HEK293T (cell line): ENCODE measurements around the gene EHMT2.
"Not testable (repeated sequence)": the region's sequence is repeated elsewhere in the genome, so short reads cannot be mapped to it uniquely, and the experiment has no call there.

Experiments
- CTCF ChIA-PET: fragments of 350-600 bp; formaldehyde crosslinking; extraction: SDS; loops from one replicate; lab custom pipeline; 2021; ENCODE audit warnings: antibody characterized with exemption, inconsistent platforms; lab: Yijun Ruan, JAX
- POLR2A ChIA-PET: fragments of 350-600 bp; formaldehyde crosslinking; extraction: SDS; loops from one replicate; lab custom pipeline; 2020; ENCODE audit warnings: antibody characterized with exemption, inconsistent platforms; lab: Yijun Ruan, JAX
- DNase-seq: peaks from one replicate; pipeline ENCODE4 v3.0.0; 2012; ENCODE audit warnings: mixed read lengths; ENCODE audit errors: extremely low spot score
- ARNT ChIP-seq: fragments of 450-650 bp; IDR thresholded peaks from 2 replicates; pipeline ENCODE4 v1.6.1; 2017; ENCODE audit warnings: mild to moderate bottlenecking
- BHLHE40 ChIP-seq: fragments of 450-650 bp; IDR thresholded peaks from 2 replicates; pipeline ENCODE4 v1.6.1; 2016; ENCODE audit warnings: mild to moderate bottlenecking, moderate library complexity, borderline replicate concordance
- CTBP1 ChIP-seq: fragments of 450-650 bp; IDR thresholded peaks from 2 replicates; pipeline ENCODE4 v1.6.1; 2016; ENCODE audit warnings: borderline replicate concordance
- ELF4 ChIP-seq: fragments of 450-650 bp; IDR thresholded peaks from 2 replicates; pipeline ENCODE4 v1.6.1; 2017; ENCODE audit warnings: antibody characterized with exemption
- FOXA1 ChIP-seq: fragments of 450-650 bp; IDR thresholded peaks from 2 replicates; pipeline ENCODE4 v1.6.1; 2016; ENCODE audit warnings: mild to moderate bottlenecking
- FOXK2 ChIP-seq: fragments of 450-650 bp; IDR thresholded peaks from 2 replicates; pipeline ENCODE4 v1.6.1; 2016; ENCODE audit warnings: mild to moderate bottlenecking
- FOXM1 ChIP-seq: fragments of 450-650 bp; IDR thresholded peaks from 2 replicates; pipeline ENCODE4 v1.6.1; 2017; ENCODE audit warnings: mild to moderate bottlenecking, borderline replicate concordance
- HDGF ChIP-seq: fragments of 450-650 bp; IDR thresholded peaks from 2 replicates; pipeline ENCODE4 v1.6.1; 2017; ENCODE audit warnings: antibody characterized with exemption, borderline replicate concordance
- L3MBTL2 ChIP-seq: fragments of 450-650 bp; conservative IDR thresholded peaks from 2 replicates; pipeline ENCODE4 v1.6.1; 2016; ENCODE audit warnings: mild to moderate bottlenecking
- LEF1 ChIP-seq: fragments of 450-650 bp; IDR thresholded peaks from 2 replicates; pipeline ENCODE4 v1.6.1; 2017; ENCODE audit warnings: mild to moderate bottlenecking, borderline replicate concordance
- NFRKB ChIP-seq: fragments of 450-650 bp; IDR thresholded peaks from 2 replicates; pipeline ENCODE4 v1.6.1; 2016; ENCODE audit warnings: mild to moderate bottlenecking, moderate library complexity
- SP1 ChIP-seq: fragments of 450-650 bp; IDR thresholded peaks from 2 replicates; pipeline ENCODE4 v1.6.1; 2017
- SUZ12 ChIP-seq: fragments of 450-650 bp; IDR thresholded peaks from 2 replicates; pipeline ENCODE4 v1.6.1; 2016; ENCODE audit warnings: mild to moderate bottlenecking
- TARDBP ChIP-seq: fragments of 450-650 bp; IDR thresholded peaks from 2 replicates; pipeline ENCODE4 v1.6.1; 2016
- ZNF384 ChIP-seq: fragments of 450-650 bp; IDR thresholded peaks from 2 replicates; pipeline ENCODE4 v1.6.1; 2016
- TF ChIP-seq, protein P1 (sequence below): fragments of 450-650 bp; IDR thresholded peaks from 2 replicates; pipeline ENCODE4 v1.6.1; 2016

Gene EHMT2

DNA sequence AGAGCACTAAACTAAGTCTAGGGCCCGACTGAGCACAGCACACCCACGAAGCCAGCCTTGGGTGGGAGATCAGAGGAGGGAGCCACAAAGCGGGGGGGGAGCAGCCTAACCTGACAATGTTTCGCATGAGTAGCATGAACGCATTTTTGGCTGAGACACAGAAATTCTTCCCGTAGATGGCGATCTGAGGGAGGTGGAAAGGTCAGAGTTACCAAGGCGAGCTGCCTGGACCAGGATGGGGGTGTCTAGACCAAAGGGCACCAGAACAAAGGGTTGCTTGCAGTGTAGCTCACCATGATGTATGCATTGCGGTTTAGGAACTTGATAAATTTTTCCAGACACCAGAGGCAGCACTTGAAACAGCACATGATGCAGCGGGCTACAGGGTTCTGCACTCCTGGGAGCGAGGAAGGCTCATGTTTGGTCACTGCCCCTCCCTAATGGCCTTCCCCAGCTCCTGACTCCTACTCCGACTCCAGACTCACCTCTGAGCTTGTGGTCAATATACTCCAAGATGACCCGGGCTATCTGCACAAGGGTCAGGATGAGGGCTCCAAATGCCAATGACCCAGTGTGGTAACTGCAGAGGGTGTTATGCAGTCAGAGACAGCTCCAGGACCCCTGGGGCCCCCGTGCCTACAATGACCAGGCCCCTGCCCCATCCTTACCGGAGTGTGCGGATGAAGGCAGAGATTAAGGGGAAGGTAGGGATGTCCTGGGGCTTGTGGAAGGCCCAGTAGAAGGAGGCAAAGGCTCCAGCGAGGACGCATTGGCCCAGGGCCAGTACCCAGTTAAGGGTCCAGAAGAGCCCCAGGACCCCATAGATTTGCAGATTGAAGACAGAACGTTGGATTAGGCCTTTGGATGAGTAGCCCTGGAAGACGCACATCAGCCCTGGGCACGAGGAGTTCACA is 32.0 kb downstream of the EHMT2 start:
- POLR2A ChIA-PET: interaction anchor here (0.7 to 8.0 kb wide), 5 partner anchors 10 to 58 kb away, joined by 3 to 104 read pairs (median 3); partner anchors contain the start of genes HSPA1A, HSPA1B, HSPA1L and LSM2
- no peak for TF ChIP-seq FOXA1
- no peak for TF ChIP-seq SUZ12
- TF ChIP-seq CTBP1: no peak
- no peak for TF ChIP-seq SP1
- no peak for TF ChIP-seq HDGF
- no peak for TF ChIP-seq TARDBP
- no peak for TF ChIP-seq ELF4
- TF ChIP-seq, protein P1, sequence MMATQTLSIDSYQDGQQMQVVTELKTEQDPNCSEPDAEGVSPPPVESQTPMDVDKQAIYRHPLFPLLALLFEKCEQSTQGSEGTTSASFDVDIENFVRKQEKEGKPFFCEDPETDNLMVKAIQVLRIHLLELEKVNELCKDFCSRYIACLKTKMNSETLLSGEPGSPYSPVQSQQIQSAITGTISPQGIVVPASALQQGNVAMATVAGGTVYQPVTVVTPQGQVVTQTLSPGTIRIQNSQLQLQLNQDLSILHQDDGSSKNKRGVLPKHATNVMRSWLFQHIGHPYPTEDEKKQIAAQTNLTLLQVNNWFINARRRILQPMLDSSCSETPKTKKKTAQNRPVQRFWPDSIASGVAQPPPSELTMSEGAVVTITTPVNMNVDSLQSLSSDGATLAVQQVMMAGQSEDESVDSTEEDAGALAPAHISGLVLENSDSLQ: no peak
- no peak for TF ChIP-seq NFRKB
- no peak for TF ChIP-seq BHLHE40
- TF ChIP-seq ZNF384: no peak
- no peak for DNase-seq
- CTCF ChIA-PET: interaction anchor here (0.8 kb wide), 1 partner anchor 33 kb away, joined by 3 read pairs; no protein-coding TSS in a partner anchor

DNA sequence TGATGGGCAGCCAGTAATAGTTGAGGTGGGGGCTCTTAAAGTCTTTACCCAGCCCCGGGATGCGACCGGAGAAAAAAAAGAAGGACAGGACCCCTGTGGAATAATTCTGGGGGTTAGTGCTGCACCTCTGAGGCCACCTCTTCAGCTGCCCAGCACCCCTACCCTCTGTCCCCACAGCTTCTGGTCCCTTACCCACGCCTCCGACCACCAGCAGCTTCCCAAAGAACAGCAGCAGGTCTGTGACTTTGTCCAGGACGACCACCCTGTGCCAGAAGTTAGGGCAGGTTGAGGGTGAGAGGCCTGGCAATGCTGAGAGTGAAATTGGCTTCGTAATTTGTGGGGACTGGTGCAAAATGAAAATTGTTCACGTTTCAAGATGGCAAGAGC is 32.7 kb downstream of the EHMT2 start:
- ChIA-PET CTCF (interaction anchor here (0.8 kb wide), 1 partner anchor 32 kb away, joined by 3 read pairs; no protein-coding TSS in a partner anchor), POLR2A (interaction anchor here (0.7 to 8.0 kb wide), 4 partner anchors 11 to 58 kb away, joined by 3 to 104 read pairs (median 12); partner anchors contain the start of gene LSM2)
- DNase-seq: no peak
- TF ChIP-seq ZNF384 (no peak), ELF4 (no peak), SUZ12 (no peak), FOXK2 (no peak), NFRKB (no peak), FOXA1 (no peak), LEF1 (no peak), BHLHE40 (no peak), CTBP1 (no peak), HDGF (no peak), TARDBP (no peak), FOXM1 (no peak), ARNT (no peak), SP1 (no peak), L3MBTL2 (no peak)
- TF ChIP-seq, protein P1: no peak

DNA sequence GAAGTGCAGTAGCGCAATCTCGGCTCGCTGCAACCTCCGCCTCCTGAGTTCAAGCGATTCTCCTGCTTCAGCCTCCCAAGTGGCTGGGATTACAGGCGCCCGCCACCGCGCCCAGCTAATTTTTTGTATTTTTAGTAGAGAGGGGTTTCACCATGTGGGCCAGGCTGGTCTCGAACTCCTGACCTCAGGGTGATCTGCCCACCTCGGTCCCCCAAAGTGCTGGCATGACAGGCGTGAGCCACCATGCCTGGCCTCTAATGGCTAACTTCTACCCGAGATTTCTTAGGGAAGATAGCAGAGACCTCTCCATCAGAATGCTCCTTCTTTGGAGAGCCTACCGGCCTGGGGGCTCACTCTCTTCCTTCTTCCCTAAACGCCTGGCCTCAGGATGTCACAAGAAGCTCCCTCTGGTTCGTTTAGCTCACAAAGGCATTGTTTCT is 33.4 kb downstream of the EHMT2 start:
- DNase-seq: not testable (repeated sequence)
- CTCF ChIA-PET: interaction anchor here (0.8 kb wide), 1 partner anchor 73 kb away, joined by 3 read pairs; no protein-coding TSS in a partner anchor
- POLR2A ChIA-PET: interaction anchor here (0.5 to 8.0 kb wide), 15 partner anchors 8 to 203 kb away, joined by 3 to 104 read pairs (median 9); partner anchors contain the start of genes C6orf47, EHMT2, HSPA1A and HSPA1B

DNA sequence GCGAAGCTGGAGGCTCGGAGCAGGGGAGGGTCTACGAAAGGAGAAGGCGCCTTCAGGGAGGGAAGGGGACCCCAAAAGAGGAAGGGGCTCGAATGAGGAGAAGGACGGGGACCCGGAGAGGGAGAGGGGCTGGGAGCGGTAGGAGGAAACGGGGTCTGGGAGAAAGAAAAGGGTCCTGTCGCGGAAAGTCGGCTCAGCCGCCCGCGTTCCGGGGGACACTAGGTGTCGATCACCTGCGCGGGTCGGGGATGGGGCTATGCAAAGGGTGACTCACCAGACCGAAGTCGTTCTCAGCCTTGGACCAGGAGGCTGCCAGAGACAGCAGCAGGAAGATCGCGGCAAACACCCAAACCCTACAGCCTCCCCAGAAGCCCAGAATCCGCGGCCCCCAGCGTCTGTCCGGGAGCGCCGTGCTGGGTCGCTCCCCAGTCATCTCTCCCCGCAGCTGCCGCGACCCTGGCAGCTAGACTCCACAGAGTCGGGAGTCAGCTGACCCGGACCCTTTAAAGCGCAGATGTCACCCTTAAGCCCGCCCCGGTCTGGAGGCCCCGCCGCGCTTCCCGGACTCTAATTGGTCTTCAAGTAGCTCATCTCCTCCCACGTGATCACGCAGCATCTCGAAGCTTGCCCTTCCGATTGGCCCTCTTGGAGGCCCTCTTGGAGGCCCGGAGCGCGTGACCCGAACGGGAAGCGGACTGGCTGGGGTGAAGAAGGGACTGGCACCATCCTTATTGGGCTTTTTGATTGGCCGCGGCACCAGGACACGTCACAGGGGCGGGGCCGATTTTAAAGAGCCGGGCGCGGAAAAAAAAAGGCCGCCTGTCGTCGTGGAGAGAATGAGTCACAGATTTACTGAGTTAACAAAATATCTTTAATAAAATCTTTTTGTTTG is 34.9 kb downstream of the EHMT2 start, which contains the start of gene NEU1:
Gene NEU1 (minus strand): TSS at position 478 of the 892 bp plus-strand sequence. CDS start 45 bp downstream, at position 433.
- TF ChIP-seq TARDBP (no peak), L3MBTL2 (peak; percentile 56), CTBP1 (no peak), ELF4 (no peak; the same call in 1 of the 2 replicates), ZNF384 (peak; percentile 84), FOXM1 (no peak)
- TF ChIP-seq, protein P1: peak; percentile 75
- DNase-seq: peak; percentile 98
- ChIA-PET POLR2A (interaction anchor here (0.6 to 8.0 kb wide), 27 partner anchors 10 to 1291 kb away, joined by 3 to 104 read pairs (median 4); partner anchors contain the start of genes ABCF1, C6orf47, EHMT2 and HSPA1A), CTCF (interaction anchor here (0.5 kb wide), 1 partner anchor 32 kb away, joined by 6 read pairs; no protein-coding TSS in a partner anchor)

DNA sequence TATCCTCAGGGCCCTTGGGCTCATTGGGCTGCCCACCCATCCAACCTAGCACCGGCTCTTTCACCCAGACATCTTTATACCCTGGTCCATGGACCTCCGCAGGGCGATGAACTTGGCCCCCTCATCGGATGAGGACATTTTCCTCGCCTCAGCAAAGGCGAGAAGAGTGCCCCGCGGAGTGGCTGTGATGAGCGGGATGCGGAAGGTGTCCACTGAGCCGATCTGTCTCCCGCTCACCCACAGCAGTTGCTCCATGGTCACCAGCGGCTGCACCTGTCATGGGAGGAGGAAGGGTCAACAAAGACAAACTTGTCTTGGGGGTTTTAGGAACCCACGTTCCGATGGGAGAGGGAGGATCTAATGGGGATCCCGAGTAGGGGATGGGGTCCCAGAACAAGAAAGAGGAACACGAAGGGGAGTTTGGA is 35.6 kb downstream of the EHMT2 start:
- no peak for DNase-seq
- TF ChIP-seq FOXA1 (no peak), BHLHE40 (no peak), FOXM1 (no peak), FOXK2 (no peak), NFRKB (no peak), TARDBP (no peak), ZNF384 (no peak), SP1 (no peak), L3MBTL2 (no peak), LEF1 (no peak), ELF4 (no peak), CTBP1 (no peak), SUZ12 (no peak), HDGF (no peak), ARNT (no peak)
- TF ChIP-seq, protein P1: no peak
- ChIA-PET POLR2A (interaction anchor here (1.5 to 8.0 kb wide), 4 partner anchors 22 to 202 kb away, joined by 3 to 104 read pairs (median 8); partner anchors contain the start of genes HSPA1A and HSPA1L), CTCF (no interaction called here)
